Ectodermal cell (in vitro differentiated cells): ENCODE measurements around the gene PEAR1.

Experiments used
- H3K27ac ChIP-seq: 2 replicates; pipeline ENCODE4 v1.7.0; 2013; ENCODE audit warnings: mild to moderate bottlenecking, low read depth, low read length; ENCODE audit not compliant: insufficient read depth, poor library complexity, severe bottlenecking
- H3K27me3 ChIP-seq: 2 replicates; pipeline ENCODE4 v1.7.0; 2013; ENCODE audit warnings: mild to moderate bottlenecking, low read length; ENCODE audit not compliant: insufficient read depth, control insufficient read depth, poor library complexity, severe bottlenecking
- H3K36me3 ChIP-seq: one replicate; pipeline ENCODE4 v1.7.0; 2013; ENCODE audit warnings: low read length; ENCODE audit not compliant: control insufficient read depth, insufficient read depth
- H3K4me1 ChIP-seq: one replicate; pipeline ENCODE4 v1.7.0; 2013; ENCODE audit warnings: low read length; ENCODE audit not compliant: control insufficient read depth, insufficient read depth
- H3K4me3 ChIP-seq: 2 replicates; pipeline ENCODE4 v1.7.0; 2013; ENCODE audit warnings: low read depth, low read length, control low read depth; ENCODE audit not compliant: insufficient read depth
- H3K9me3 ChIP-seq: 2 replicates; pipeline ENCODE4 v1.7.0; 2013; ENCODE audit warnings: mild to moderate bottlenecking, low read length, moderate library complexity; ENCODE audit not compliant: control insufficient read depth
- WGBS, 2 experiments: methylation state at CpG; one replicate each; pipeline ENCODE4 v1.1.7; 2013; ENCODE audit warnings: missing lambda C conversion rate in 2 of 2; 5-methylcytosine and 5-hydroxymethylcytosine counted together

Gene PEAR1

GRCh38 chr1:156959414-156959813, 65.9 kb downstream of the PEAR1 start:
- Histone ChIP-seq H3K4me3 (no peak overlapping the region), H3K27ac (no peak overlapping the region), H3K36me3 (peaks cover 57% of the 10 kb centered on the region), H3K9me3 (no peaks in the 10 kb centered on the region), H3K27me3 (no peaks in the 10 kb centered on the region), H3K4me1 (no peaks in the 10 kb centered on the region)
- WGBS, 2 experiments, result 90 to 94% methylated on average over 2 of the region's 2 CpGs

- Histone ChIP-seq H3K27ac (no peak overlapping the region), H3K4me3 (no peak overlapping the region), H3K9me3 (no peaks in the 10 kb centered on the region), H3K36me3 (peaks cover 56% of the 10 kb centered on the region), H3K4me1 (no peaks in the 10 kb centered on the region), H3K27me3 (no peaks in the 10 kb centered on the region)
- 94 to 95% methylated on average over 6 of the region's 6 CpGs for WGBS, 2 experiments
These were observed 66.4 kb downstream of the PEAR1 start for GRCh38 chr1:156959925-156960324.

GRCh38 chr1:156961709-156962108, 68.2 kb downstream of the PEAR1 start:
- Histone ChIP-seq H3K9me3 (no peaks in the 10 kb centered on the region), H3K27ac (no peak overlapping the region), H3K4me3 (no peak overlapping the region), H3K4me1 (no peaks in the 10 kb centered on the region), H3K36me3 (peaks cover 41% of the 10 kb centered on the region), H3K27me3 (no peaks in the 10 kb centered on the region)
- WGBS, 2 experiments, result 75 to 86% methylated on average over 4 of the region's 4 CpGs

- H3K9me3 ChIP-seq, result no peaks in the 10 kb centered on the region
- H3K27ac ChIP-seq, result no peak overlapping the region
- peaks cover 22% of the 10 kb centered on the region for H3K36me3 ChIP-seq
- H3K27me3 ChIP-seq, result no peaks in the 10 kb centered on the region
- no peaks in the 10 kb centered on the region for H3K4me1 ChIP-seq
- WGBS, 2 experiments, result 95% methylated on average over 3 of the region's 3 CpGs
- no peak overlapping the region for H3K4me3 ChIP-seq
These were observed 70.1 kb downstream of the PEAR1 start for GRCh38 chr1:156963621-156964020.

- no peak overlapping the region for H3K4me3 ChIP-seq
- peaks cover 18% of the 10 kb centered on the region for H3K36me3 ChIP-seq
- WGBS, 2 experiments, result 89 to 95% methylated on average over 2 of the region's 2 CpGs
- H3K27me3 ChIP-seq, result no peaks in the 10 kb centered on the region
- no peaks in the 10 kb centered on the region for H3K9me3 ChIP-seq
- no peaks in the 10 kb centered on the region for H3K4me1 ChIP-seq
- no peak overlapping the region for H3K27ac ChIP-seq
These were observed 70.9 kb downstream of the PEAR1 start for GRCh38 chr1:156964441-156964840.
